NCI-H187 treated with DMSO at 0.1 percent for 48 hours (cell line): ENCODE results near the gene COL27A1.

Source experiments
- DNase-seq: peaks from one replicate; lab custom pipeline; 2025; lab: John Stamatoyannopoulos, UW

Gene COL27A1

DNA sequence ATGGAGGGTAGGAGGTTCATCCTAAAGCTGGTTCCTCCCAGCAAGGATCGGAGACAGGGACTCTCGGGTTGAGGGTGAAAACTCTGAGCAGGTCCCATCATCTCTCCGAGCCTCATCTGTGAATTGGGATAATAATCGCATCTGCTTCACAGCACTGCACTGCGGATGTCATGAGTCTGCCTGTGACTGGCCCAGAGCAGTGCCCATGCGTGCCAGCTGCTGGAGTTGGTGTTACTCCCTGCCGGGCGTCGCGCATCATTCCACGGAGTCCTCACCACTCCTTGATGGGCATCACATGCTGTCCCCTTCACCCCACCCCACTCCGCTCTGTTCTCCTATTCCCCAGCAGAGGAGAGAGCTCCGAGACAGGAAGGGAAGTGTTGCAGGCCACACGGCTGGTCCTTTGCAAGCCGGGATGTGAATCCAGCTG is 132.4 kb downstream of the COL27A1 start:
- DNase-seq = no peak

DNA sequence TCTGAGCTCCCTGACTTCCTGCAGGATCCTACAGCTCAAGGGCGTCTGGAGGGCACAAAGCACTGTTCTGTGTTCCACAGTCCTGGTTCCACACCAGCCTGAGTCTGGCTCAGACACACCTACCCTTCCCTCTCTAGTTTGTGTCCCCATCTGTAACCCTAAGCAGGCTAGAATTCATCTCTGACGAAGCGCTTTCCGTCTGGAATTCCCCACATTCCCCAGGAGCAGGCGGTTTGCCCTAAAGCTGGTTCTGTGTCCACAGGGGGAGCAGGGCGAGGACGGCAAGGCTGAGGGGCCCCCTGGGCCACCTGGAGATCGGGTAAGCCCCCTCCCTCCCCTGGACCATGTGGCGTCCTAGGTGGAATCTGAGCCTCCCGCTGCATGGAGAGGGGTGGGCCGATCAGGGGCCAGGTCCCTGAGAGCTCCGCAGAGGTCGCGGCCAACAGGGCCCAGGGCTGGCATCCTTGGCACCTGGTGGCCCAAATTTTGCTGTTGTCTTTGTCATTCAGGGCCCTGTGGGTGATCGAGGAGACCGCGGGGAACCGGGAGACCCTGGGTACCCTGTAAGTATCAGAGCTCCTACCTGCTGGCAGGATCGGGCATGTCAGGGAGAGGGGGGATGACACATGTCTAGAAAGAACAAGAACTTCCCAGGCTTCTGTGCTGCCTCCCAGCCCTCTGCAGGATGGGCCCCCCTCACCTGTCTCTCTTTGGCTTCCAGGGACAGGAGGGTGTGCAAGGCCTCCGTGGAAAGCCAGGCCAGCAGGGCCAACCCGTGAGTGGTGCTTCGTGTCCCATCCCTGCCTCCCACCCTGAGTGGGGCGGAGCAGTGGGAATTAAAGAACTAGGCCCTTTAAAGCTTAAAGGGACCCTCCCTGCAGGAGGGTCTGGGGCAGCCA is 133.1 kb downstream of the COL27A1 start:
- no peak for DNase-seq

DNA sequence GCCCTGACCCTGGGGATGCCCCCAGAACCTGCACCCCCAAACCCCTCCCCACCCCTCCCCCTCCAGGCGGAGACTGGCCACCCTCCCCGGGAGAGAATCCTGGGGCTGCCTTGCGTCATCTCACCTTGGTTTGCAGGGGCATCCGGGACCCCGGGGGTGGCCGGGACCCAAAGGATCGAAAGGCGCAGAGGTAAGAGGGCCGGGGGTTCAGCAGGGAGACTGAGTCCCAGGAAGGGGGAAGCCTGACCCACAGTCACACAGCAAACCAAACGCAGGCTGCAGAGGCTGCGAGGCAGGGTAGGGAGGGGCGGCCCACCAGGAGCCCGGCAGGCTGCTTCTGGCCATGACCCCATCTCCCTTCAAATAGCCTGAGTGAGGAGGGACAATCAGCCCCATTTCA is 133.8 kb downstream of the COL27A1 start:
- no peak for DNase-seq

DNA sequence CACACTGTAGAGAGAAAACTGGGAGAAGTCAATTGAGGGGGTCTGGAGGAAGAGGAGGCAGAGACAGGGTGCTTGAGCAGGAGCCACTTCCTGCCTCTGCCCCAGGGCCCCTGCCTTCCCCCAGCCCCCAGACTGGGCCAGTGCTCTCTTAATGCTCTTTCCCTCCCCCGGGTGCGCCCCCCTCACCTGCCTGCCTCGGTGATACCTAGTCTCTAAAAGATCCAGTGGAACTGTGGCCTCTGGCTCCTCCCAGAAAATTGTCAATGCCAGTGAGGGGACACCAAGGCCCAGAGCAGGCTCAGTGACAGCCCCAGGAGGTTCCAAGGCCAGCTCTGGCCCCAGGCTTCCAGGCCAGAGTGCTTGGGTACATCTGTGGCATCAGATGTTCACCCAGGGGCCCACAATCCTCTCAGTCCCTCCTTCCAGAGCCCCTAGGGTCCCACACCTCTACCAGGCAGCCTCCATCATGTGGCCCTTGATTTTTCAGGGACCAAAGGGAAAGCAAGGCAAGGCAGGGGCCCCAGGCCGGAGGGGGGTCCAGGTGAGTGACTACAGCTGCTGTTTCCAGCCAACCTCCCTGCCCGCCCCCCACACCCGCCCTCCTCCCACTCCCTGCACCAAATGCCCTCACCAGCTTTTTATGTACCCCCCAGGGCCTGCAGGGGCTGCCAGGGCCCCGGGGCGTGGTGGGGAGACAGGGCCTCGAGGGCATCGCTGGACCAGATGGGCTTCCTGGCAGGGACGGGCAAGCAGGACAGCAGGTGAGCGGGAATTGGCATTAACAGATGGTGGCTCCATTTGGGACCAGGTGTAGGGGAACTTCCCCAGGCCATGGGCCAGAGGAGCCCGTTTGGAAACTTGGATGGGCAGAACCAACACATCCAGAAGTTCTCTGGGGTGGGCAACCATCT is 134.5 kb downstream of the COL27A1 start:
- no peak for DNase-seq

- DNase-seq = no peak
These were observed 135.2 kb downstream of the COL27A1 start for GRCh38 chr9:114290561-114290986.

GRCh38 chr9:114291064-114291474 is 135.7 kb downstream of the COL27A1 start:
- no peak for DNase-seq

GRCh38 chr9:114291886-114292590 is 136.7 kb downstream of the COL27A1 start:
- no peak for DNase-seq

GRCh38 chr9:114294664-114295063 is 139.3 kb downstream of the COL27A1 start:
- no peak for DNase-seq

GRCh38 chr9:114296338-114296737 is 141.0 kb downstream of the COL27A1 start:
- DNase-seq = no peak

DNA sequence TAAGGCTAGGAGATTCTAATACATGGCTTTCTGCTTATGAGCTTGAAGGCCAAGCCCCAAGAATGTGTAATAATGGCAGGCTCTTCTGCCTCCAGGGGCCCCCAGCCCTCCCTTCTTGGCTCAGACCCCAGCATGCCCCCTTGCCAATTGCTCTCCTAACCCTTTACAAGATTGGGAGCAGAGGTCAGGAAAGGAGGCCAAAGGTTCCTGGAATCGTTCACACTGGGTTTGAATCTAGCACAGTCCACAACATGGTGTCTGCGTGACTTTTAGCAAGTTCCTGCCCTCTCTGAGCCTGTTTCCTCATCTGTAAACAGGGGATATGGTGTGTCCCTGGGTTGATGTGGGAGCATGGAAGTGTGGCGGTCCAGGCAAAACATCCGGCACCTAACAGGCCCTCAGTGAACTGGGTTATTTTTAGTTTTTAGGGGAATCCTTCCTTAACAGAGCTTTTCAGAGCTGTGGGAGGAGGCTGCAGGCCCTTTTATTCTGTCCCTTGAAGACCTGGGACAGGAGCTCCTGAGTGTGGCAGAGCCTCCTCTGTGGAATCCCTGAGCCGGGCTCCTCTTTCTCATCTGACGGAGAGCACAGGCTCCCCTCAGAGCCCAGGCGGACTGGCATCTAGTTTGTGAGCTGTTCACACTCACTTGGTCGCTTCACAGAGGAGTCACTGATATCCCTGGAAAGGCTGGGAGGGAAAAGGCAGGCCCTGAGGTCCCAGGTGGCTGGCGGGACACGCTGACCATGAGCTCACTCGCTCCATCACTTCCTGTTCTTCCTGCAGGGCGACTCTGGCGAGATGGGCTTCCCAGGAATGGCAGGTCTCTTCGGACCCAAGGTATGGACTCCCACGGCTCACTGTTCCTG is 144.2 kb downstream of the COL27A1 start:
- no peak for DNase-seq

DNA sequence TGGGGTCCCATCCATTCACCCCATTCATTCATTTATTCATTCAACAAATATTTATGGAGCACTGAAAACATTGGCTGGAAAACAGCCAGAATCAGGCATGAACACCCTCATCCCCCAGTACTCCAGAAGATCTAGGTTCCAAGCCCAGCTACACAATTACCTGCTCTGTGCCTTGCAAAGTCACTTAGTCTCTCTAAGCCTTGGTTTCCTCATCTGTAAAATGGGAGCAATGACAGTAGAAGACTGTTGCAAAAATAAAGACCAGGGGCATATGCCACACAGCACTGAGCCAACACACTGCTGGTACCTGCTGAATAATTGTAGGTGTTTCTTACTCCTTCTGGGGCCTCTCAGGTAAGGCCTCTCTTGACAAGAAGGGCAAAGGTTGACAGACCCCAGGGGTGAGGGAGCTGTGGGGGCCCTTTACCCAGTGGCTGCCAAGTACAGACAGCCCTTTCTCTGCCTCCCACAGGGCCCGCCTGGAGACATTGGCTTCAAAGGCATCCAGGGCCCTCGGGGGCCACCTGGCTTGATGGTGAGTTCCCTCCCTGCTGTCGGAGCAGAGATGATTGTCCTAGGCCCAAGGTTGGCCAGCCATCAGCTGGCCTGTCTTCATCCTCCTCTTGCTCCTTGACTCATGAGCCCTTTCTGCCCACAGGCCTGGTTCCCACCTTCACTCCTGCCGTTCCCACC is 145.0 kb downstream of the COL27A1 start:
- no peak for DNase-seq

DNA sequence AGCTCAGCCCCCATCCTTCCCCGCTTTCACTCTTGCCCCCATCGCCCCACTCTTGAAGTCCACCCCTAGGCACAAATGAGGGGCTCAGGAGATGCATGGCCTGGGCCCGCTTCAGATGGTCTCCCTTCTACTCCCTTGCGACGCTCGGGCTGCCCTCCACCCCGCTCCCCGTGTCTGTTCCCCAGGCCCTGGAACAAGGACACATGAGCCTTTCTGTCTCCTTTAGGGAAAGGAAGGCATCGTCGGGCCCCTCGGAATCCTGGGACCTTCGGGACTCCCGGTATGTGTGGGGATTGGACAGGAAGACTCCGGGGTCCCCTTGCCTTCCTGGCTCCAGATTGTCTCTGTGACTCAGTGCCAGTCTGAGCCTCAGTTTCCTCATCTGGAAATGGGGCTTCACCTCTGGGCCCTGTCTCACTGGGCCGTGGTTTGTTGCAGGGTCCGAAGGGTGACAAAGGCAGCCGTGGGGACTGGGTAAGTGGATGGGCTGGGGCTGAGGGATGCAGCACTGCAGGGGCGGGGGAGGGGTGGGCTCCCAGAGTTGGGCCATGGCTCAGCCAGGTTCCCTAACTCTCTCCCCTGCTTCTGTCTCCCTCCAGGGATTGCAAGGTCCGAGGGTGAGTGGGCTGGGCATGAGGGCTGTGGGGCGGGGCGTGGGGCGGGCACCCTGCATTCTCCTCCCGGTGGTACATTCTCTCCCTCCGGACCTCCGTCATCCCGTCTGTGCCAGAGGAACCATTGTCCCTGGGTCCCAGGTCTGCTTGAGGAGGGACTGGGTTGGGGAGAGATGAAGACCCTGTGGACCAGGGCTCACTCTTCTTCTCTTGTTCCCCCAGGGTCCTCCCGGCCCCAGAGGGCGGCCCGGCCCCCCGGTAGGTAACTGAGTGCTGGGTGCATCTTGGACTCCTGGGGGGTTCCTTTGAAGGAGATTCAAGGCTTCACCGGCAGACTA is 145.8 kb downstream of the COL27A1 start:
- no peak for DNase-seq

DNA sequence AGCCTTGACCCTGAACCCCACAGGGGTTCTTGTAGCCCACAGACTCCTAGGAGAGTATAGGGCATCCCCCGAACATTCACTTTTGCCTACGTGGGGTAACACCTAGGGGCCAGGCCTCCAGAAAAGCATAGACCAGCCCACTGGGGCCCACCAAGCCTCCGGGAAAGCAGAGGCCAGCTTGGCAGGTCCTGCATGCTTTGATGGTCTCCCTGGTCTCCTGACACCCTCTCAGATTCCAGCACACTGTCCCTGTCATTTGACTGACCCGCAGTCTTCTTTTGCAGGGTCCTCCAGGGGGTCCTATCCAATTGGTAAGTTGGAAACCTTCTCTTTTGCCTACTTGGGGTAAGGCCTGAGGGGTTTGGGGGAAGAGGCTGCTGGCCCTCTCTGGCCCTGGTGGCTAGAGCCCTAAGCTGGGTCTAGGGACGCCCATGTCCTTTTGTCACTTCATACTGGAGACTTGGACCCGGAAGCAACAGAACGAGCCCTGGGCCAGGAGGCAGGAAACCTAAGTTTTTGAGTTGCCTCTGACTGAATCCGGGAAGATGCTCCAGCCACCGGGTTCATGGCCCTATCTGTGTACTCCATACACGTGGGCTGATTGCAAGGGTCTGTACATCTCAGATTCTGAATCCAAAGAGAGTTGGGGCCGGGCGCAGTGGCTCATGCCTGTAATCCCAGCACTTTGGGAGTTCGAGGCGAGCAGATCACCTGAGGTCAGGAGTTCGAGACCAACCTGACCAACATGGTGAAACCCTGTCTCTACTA is 146.6 kb downstream of the COL27A1 start:
- no peak for DNase-seq

- no peak for DNase-seq
These were observed 147.4 kb downstream of the COL27A1 start for GRCh38 chr9:114302727-114303126.

GRCh38 chr9:114303571-114303970 is 148.2 kb downstream of the COL27A1 start:
- DNase-seq = no peak

DNA sequence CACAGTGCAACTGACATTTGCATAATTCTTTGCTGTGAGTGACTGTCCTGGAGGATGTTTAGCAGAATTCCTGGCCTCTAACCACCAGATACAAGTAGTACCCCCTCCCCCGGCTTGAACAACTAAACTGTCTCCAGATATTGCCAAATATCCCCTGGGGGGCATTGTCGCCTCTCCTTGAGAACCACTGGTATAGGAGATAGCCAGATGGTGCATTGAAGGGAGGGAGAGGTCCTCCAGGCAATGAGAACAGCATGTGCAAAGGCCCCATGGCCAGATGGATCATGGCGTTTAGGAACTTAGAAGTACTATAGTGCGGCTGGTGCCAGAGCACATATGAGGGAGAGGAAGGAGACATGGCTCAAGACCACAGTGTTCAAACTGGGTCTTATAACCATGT is 148.6 kb downstream of the COL27A1 start:
- no peak for DNase-seq

DNA sequence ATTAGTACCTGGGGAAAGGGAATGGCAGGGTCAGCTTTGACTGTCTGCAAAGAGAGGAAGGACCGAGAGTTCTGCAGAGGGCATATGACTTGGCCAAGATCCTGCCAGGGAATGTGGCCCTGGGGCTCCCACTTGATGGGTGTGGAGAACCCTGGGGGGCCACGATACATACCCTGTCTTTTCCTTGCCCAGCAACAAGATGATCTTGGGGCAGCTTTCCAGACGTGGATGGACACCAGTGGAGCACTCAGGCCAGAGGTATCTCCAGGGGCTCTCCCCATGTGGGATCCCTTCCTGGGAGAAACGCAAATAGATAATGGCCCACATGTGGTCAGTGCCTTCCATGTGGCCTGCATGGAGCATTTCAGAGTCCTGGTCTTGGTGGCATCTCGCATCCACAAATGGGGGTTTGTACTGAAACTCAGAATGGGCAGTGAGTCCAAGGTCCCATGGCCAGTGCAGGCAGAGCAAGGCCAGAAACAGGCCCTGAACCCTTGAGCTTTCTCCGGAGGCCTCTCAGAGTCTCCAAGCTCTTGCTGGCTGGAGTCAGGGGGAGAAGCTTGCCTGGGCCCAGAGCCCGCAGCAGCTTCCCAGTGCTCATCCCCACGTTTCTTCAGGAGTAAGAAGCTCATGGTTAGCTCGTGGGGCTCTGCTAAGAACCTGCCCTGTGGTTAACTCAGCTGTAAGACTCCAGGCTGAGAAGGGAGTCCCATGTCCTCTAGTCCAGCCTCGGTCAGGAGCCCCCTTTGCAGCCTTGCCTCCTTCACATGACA is 149.3 kb downstream of the COL27A1 start:
- no peak for DNase-seq

DNA sequence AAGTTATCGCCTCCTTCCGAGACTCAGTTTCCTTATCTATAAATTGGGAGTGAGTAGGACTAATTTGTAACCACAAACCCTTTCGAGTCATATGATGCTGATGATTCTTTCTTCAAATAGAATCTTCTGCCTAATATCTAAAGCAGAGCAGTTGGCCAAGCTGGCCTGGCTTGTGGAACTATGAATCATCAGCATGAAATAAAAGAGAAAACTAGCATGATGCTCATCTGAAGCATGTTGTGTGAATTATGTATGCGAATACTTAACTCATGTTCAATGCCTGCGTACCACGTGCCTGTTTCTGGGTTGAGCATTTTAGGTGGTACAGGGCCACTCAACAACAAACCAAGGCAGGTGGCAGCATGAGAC is 152.5 kb downstream of the COL27A1 start:
- no peak for DNase-seq
